Measurements from ENCODE around the gene CAMKMT.

The CAMKMT gene

GRCh38 chr2:44519026-44519425 lies 157.3 kb downstream of the CAMKMT start:
- no peak for DNase-seq

- no peak for DNase-seq
These were observed 161.1 kb downstream of the CAMKMT start for GRCh38 chr2:44522846-44523245.

- no peak for DNase-seq
These were observed 162.7 kb downstream of the CAMKMT start for GRCh38 chr2:44524347-44524926.

- no peak for DNase-seq
These were observed 164.6 kb downstream of the CAMKMT start for GRCh38 chr2:44526352-44526751.

GRCh38 chr2:44528595-44528994 lies 166.8 kb downstream of the CAMKMT start:
- DNase-seq, result no peak

- DNase-seq, result no peak
These were observed 167.7 kb downstream of the CAMKMT start for GRCh38 chr2:44529448-44529847.

- DNase-seq, result no peak
These were observed 169.5 kb downstream of the CAMKMT start for GRCh38 chr2:44531289-44531688.

GRCh38 chr2:44532031-44532430 lies 170.3 kb downstream of the CAMKMT start:
- DNase-seq, result no peak

- no peak for DNase-seq
These were observed 171.8 kb downstream of the CAMKMT start for GRCh38 chr2:44533508-44533907.

GRCh38 chr2:44535376-44535775 lies 173.6 kb downstream of the CAMKMT start:
- no peak for DNase-seq

GRCh38 chr2:44537264-44537663 lies 175.5 kb downstream of the CAMKMT start:
- DNase-seq, result no peak

GRCh38 chr2:44542520-44542919 lies 180.8 kb downstream of the CAMKMT start:
- DNase-seq, result peak; percentile 85

- DNase-seq, result no peak
These were observed 182.3 kb downstream of the CAMKMT start for GRCh38 chr2:44543773-44544725.

- no peak for DNase-seq
These were observed 183.3 kb downstream of the CAMKMT start for GRCh38 chr2:44545005-44545404.

- DNase-seq, result no peak
These were observed 184.8 kb downstream of the CAMKMT start for GRCh38 chr2:44546459-44547127.

GRCh38 chr2:44547718-44548117 lies 186.0 kb downstream of the CAMKMT start:
- DNase-seq, result peak; percentile 13

- no peak for DNase-seq
These were observed 186.7 kb downstream of the CAMKMT start for GRCh38 chr2:44548221-44549098.

- DNase-seq, result no peak
These were observed 187.3 kb downstream of the CAMKMT start for GRCh38 chr2:44549099-44549471.

- DNase-seq, result no peak
These were observed 188.1 kb downstream of the CAMKMT start for GRCh38 chr2:44549856-44550255.

- DNase-seq, result no peak
These were observed 188.8 kb downstream of the CAMKMT start for GRCh38 chr2:44550561-44550960.

- DNase-seq, result no peak
These were observed 189.8 kb downstream of the CAMKMT start for GRCh38 chr2:44551497-44551896.

GRCh38 chr2:44553456-44553855 lies 191.7 kb downstream of the CAMKMT start:
- no peak for DNase-seq

- no peak for DNase-seq
These were observed 194.0 kb downstream of the CAMKMT start for GRCh38 chr2:44555700-44556099.
